HG03196 (cell line): ENCODE measurements around the gene TMC4.

Experiments used
- ATAC-seq: cut with Tn5 transposase; IDR thresholded peaks from one replicate; pipeline ENCODE4 v1.9.1; 2021; ENCODE audit not compliant: unreplicated experiment

Gene TMC4

GRCh38 chr19:54133957-54134590, 38.9 kb downstream of the TMC4 start:
- ATAC-seq: no peak

- ATAC-seq: no peak
Measured at GRCh38 chr19:54133312-54133956, 39.5 kb downstream of the TMC4 start.

GRCh38 chr19:54129617-54129996, 43.4 kb downstream of the TMC4 start:
- ATAC-seq: no peak

- no peak for ATAC-seq
Measured at GRCh38 chr19:54128796-54129616, 44.0 kb downstream of the TMC4 start.

GRCh38 chr19:54128441-54128725, 44.6 kb downstream of the TMC4 start:
- ATAC-seq: no peak

GRCh38 chr19:54127688-54128440, 45.1 kb downstream of the TMC4 start:
- no peak for ATAC-seq

GRCh38 chr19:54125713-54126112, 47.2 kb downstream of the TMC4 start:
- no peak for ATAC-seq

- ATAC-seq: no peak
Measured at GRCh38 chr19:54124393-54124792, 48.6 kb downstream of the TMC4 start.

GRCh38 chr19:54123682-54124081, 49.3 kb downstream of the TMC4 start:
- ATAC-seq: no peak

- no peak for ATAC-seq
Measured at GRCh38 chr19:54121259-54121658, 51.7 kb downstream of the TMC4 start.

- peak; percentile 74 for ATAC-seq
Measured at GRCh38 chr19:54115109-54116063, 57.6 kb downstream of the TMC4 start, which contains the start of the genes PRPF31 and TFPT. Gene PRPF31 (plus strand): TSS chr19:54115754. CDS start chr19:54118279, 2,525 bp downstream. Gene TFPT (minus strand): TSS chr19:54115657. CDS start chr19:54115269, 388 bp downstream.

GRCh38 chr19:54114340-54115108, 58.4 kb downstream of the TMC4 start:
- ATAC-seq: peak; percentile 28
